H1 (cell line): ENCODE results near the gene PDE4B. TPM values are rescaled to one million over a fixed set of nuclear protein-coding genes. Genes with fewer than 3 reads are reported as not detected.

Experiments
- polyA plus RNA-seq, 7 experiments: library from polyadenylated mRNA; depleted of rRNA in 3 of 7; stranded (reverse) in 5 of 7; unstranded in 2 of 7; fragments of >200 nt in 5 of 7; fragments of 200-250 nt in 2 of 7; gene quantifications; 1 replicate in 5 of 7; 2 replicates in 1 of 7; 4 replicates in 1 of 7; pipeline versions ENCODE4 v1.2.1 to v1.2.3, GENCODE V29; 2011 to 2013; ENCODE audit warnings: missing spikeins in 2 of 7, mixed read lengths in 2 of 7
- total RNA-seq: library from RNA; stranded (reverse); fragmentation: NEBNext Ultra II Directional; extraction: Animal tissue kit (Norgen Biotek cat#: 25700); gene quantifications from 2 replicates; pipeline ENCODE4 v1.2.1, GENCODE V29; 2021
- TF ChIP-seq, protein P1 (sequence below): IDR thresholded peaks from 2 replicates; pipeline ENCODE4 v1.6.1; 2012; ENCODE audit warnings: low read length, inconsistent platforms

PDE4B gene
- total and polyA plus RNA-seq, 2 of the 8 experiments (the other 6 are each of a cell fraction or from before 2014, with no cell fraction given), result 5.0 to 15.1 TPM

DNA sequence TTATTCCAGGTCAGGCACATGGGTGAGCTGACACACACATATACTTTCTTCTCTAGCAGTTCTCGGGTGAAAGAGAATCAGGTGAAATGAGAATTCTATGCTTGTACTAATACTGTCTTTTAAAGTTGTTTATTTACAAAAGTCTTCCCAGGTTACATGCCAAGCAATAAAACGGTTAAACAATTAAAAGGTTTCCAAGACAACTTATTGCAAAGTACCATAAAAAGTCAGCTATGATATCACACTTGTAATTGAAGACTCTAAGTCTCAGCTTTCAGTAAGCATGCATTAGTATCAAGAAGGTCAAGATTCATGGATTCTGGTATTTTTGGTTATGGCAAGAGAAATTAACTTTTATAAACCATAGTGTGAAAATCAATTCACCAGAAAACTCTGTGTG is 171.4 kb downstream of the PDE4B start (continued):
- TF ChIP-seq, protein P1, sequence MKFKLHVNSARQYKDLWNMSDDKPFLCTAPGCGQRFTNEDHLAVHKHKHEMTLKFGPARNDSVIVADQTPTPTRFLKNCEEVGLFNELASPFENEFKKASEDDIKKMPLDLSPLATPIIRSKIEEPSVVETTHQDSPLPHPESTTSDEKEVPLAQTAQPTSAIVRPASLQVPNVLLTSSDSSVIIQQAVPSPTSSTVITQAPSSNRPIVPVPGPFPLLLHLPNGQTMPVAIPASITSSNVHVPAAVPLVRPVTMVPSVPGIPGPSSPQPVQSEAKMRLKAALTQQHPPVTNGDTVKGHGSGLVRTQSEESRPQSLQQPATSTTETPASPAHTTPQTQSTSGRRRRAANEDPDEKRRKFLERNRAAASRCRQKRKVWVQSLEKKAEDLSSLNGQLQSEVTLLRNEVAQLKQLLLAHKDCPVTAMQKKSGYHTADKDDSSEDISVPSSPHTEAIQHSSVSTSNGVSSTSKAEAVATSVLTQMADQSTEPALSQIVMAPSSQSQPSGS, result no peak
